ENCODE measurements around the gene DNAJB2.

The DNAJB2 gene

DNA sequence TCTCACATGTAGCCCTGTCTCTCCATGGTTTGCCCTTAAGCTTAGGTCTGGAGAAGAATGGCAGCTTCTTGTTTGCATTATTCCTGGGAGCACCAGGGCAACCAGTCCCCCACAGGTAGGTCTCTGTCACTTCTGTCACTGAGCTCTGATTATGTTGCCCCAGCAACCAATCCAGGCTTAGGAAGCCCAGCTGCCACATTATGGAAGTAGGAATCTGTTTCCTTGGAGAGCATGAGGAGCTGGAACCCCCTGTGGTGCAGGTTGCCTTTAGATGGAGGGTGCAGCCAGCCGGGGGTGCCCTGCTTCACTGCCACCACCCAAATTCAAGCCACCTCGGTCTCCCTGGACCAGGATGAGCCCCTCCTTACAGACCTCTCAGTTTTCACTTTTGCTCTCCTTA, 48.6 kb downstream of the DNAJB2 start:
- DNase-seq (ENCODE audit: low spot score) = no peak
- TF ChIP-seq, protein P1, sequence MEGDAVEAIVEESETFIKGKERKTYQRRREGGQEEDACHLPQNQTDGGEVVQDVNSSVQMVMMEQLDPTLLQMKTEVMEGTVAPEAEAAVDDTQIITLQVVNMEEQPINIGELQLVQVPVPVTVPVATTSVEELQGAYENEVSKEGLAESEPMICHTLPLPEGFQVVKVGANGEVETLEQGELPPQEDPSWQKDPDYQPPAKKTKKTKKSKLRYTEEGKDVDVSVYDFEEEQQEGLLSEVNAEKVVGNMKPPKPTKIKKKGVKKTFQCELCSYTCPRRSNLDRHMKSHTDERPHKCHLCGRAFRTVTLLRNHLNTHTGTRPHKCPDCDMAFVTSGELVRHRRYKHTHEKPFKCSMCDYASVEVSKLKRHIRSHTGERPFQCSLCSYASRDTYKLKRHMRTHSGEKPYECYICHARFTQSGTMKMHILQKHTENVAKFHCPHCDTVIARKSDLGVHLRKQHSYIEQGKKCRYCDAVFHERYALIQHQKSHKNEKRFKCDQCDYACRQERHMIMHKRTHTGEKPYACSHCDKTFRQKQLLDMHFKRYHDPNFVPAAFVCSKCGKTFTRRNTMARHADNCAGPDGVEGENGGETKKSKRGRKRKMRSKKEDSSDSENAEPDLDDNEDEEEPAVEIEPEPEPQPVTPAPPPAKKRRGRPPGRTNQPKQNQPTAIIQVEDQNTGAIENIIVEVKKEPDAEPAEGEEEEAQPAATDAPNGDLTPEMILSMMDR (IDR thresholded peaks at IDR 0.05; ENCODE audit: extremely low read depth, missing control alignments) = no peak

DNA sequence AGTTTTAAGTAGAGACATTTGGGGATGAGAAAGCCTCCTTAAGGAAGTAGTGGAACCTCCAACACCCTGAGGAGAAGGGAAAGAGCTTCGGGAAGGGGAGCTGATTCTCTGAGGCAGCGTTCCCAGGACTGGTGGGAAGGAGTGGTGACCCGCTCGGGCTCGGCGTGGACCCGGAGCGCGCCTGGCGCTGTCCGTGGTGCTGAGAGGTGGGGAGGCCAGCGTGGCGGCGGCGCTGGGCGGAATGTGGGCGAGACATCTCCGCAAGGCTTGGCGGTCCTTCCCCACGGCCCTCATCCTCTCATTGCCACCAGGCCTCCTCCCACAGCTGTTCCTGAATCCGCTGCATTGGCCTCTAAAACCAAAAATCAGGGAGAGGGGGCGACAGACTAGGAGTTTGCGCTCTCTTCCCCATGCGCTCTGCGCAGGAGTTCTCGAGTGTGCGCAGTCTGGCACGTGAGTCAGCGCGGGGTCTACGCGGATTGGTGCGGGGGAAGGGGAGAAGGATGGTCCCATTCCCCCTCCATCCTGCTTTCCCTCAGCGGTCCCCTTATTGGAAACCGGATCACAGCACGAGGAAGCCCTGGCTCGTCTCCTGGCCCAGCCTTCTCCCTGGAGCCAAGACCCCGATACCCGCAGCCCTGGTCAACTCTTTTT, 52.5 kb downstream of the DNAJB2 start:
- TF ChIP-seq, protein P1 (IDR thresholded peaks at IDR 0.05; ENCODE audit: extremely low read depth, missing control alignments) = no peak
- no peak for DNase-seq (ENCODE audit: low spot score)

DNA sequence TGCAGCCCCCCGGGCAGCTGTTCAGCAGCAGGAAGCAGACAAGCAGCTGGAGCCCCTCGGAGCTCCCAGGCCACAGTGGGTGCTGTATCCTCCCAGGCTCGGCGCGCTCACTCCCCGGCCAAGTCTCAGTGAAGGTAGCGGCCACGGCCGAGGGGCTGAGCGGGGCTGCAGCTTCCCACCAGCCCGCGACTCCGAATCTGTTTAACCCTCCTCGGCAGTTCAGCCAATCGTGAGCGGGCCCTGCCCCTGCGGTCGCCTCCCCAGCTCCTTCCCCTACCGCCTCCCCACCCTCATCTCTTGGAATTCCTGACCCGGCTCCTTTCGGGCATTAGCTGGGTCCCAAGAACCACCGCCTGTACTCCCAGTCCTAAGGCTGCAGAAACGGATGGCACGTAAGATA, 53.4 kb downstream of the DNAJB2 start, which contains the start of gene RESP18:
Gene RESP18, minus strand, starts transcription at position 203 of the 400 bp plus-strand sequence.
- TF ChIP-seq, protein P1 (IDR thresholded peaks at IDR 0.05; ENCODE audit: extremely low read depth, missing control alignments) = no peak
- no peak for DNase-seq (ENCODE audit: low spot score)

DNA sequence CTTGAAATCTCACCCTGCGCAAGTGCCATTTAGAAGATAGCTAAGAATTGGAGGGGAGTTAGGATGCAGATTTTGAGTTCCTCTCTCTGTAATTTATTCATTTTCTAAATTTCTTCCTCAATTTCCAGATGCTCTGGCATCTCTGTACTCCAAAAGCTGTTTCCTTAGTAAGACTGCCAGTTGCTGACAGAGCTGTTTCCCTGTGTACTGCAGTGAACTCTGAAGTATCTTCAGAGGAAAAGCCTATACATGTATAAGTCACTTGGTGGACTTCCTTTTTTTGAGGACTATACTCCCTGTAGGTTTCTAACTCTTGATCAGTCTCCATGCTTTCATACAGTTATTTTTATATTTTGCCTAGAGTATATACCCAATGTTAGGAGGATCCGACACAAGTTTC, 54.9 kb downstream of the DNAJB2 start:
- TF ChIP-seq, protein P1 (IDR thresholded peaks at IDR 0.05; ENCODE audit: extremely low read depth, missing control alignments) = no peak
- DNase-seq (ENCODE audit: low spot score) = no peak

DNA sequence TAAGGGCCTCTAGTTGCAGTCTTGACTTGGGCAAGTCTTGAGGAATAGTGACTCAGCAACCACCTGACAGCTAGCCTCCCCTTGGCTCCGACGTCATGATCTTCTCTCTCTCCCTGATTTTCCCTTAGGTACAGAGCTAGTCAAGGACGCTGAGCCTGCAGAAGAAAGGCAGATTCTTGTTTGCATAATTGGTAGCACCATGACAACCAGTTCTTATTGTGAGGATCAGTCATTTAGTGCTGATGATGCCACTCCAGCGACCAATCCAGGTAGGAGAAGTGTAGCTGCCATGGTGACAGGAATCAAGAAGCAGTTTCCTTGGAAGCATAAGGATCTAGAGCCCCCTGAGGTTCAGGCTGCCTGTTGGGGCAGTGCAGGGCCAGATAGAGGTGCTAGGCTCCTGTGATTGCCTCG, 56.2 kb downstream of the DNAJB2 start:
- no peak for DNase-seq (ENCODE audit: low spot score)

More for the DNA sequence above, 56.2 kb downstream of the DNAJB2 start:
- TF ChIP-seq, protein P1 (IDR thresholded peaks at IDR 0.05; ENCODE audit: extremely low read depth, missing control alignments) = no peak

All from GM20000 (cell line).